ENCODE measurements around the gene JTB. TPM values are rescaled to one million over a fixed set of nuclear protein-coding genes. Genes with fewer than 3 reads are reported as not detected.
"Not testable (repeated sequence)": the region's sequence is repeated elsewhere in the genome, so short reads cannot be mapped to it uniquely, and the experiment has no call there.

JTB gene
- total RNA-seq, 1 donor from 2014 or later: 47.7 TPM

GRCh38 chr1:154000420-154000819, 22.9 kb upstream of the JTB start:
- peaks cover 6% of the 10 kb centered on the region for H3K27me3 Mint-ChIP-seq (ENCODE audit: insufficient read depth, low read depth)
- H3K4me3 ChIP-seq: no peak overlapping the region
- H3K27me3 ChIP-seq: no peaks in the 10 kb centered on the region
- H3K4me1 Mint-ChIP-seq: no peaks in the 10 kb centered on the region
- H3K9me3 ChIP-seq (ENCODE audit: low read depth): no peaks in the 10 kb centered on the region
- H3K4me3 Mint-ChIP-seq: no peak overlapping the region
- DNase-seq (ENCODE audit: low spot score): no peak
- no peak overlapping the region for H3K27ac ChIP-seq
- peaks cover 17% of the 10 kb centered on the region for H3F3A ChIP-seq (ENCODE audit: low read depth)
- no peak overlapping the region for H2AFZ ChIP-seq (replicated peaks)
- H3K79me2 ChIP-seq (ENCODE audit: low read depth): no peaks in the 10 kb centered on the region
- no peak overlapping the region for H3K4me2 ChIP-seq
- H4K20me1 ChIP-seq (ENCODE audit: low read depth): no peaks in the 10 kb centered on the region
- H3K4me1 ChIP-seq: no peaks in the 10 kb centered on the region
- no peaks in the 10 kb centered on the region for H3K36me3 ChIP-seq
- peaks cover 4% of the 10 kb centered on the region for H3K36me3 Mint-ChIP-seq
- TF ChIP-seq CTCF (IDR thresholded peaks at IDR 0.05) (no peak), EZH2phosphoT487 (IDR thresholded peaks at IDR 0.05) (no peak), EZH2 (IDR thresholded peaks at IDR 0.05) (no peak)
- H3K27ac Mint-ChIP-seq: no peak overlapping the region
- no peaks in the 10 kb centered on the region for H3K9me3 Mint-ChIP-seq
- no peak overlapping the region for H3K9ac ChIP-seq

GRCh38 chr1:153996882-153997281, 19.4 kb upstream of the JTB start:
- not testable (repeated sequence) for H3K27ac Mint-ChIP-seq; H3K9me3 Mint-ChIP-seq; DNase-seq (ENCODE audit: low spot score); H3K27me3 Mint-ChIP-seq (ENCODE audit: insufficient read depth, low read depth); H2AFZ ChIP-seq (replicated peaks); H3K4me3 ChIP-seq; H4K20me1 ChIP-seq (ENCODE audit: low read depth); H3K27ac ChIP-seq; H3K9me3 ChIP-seq (ENCODE audit: low read depth); H3K27me3 ChIP-seq; H3K9ac ChIP-seq; H3K4me2 ChIP-seq; H3K4me1 ChIP-seq; H3K4me1 Mint-ChIP-seq; H3K4me3 Mint-ChIP-seq
- Histone ChIP-seq H3K79me2 (ENCODE audit: low read depth) (peaks cover 16% of the 10 kb centered on the region), H3K36me3 (peaks cover 11% of the 10 kb centered on the region), H3F3A (ENCODE audit: low read depth) (peaks cover 52% of the 10 kb centered on the region)
- peaks cover 18% of the 10 kb centered on the region for H3K36me3 Mint-ChIP-seq

GRCh38 chr1:153995640-153996039, 18.2 kb upstream of the JTB start:
- Histone ChIP-seq H4K20me1 (ENCODE audit: low read depth) (peaks cover 18% of the 10 kb centered on the region), H3K27me3 (no peaks in the 10 kb centered on the region), H3K9ac (no peak overlapping the region), H3K4me3 (no peak overlapping the region), H3K36me3 (peaks cover 14% of the 10 kb centered on the region), H3F3A (ENCODE audit: low read depth) (peaks cover 63% of the 10 kb centered on the region), H2AFZ (replicated peaks) (no peak overlapping the region), H3K27ac (no peak overlapping the region), H3K4me1 (peaks cover 14% of the 10 kb centered on the region), H3K4me2 (no peak overlapping the region), H3K79me2 (ENCODE audit: low read depth) (peaks cover 28% of the 10 kb centered on the region), H3K9me3 (ENCODE audit: low read depth) (no peaks in the 10 kb centered on the region)
- H3K4me1 Mint-ChIP-seq: peaks cover 16% of the 10 kb centered on the region
- TF ChIP-seq CTCF (IDR thresholded peaks at IDR 0.05) (no peak), EZH2 (IDR thresholded peaks at IDR 0.05) (no peak), EZH2phosphoT487 (IDR thresholded peaks at IDR 0.05) (no peak)
- peaks cover 27% of the 10 kb centered on the region for H3K36me3 Mint-ChIP-seq
- DNase-seq (ENCODE audit: low spot score): no peak
- H3K27ac Mint-ChIP-seq: no peak overlapping the region
- no peaks in the 10 kb centered on the region for H3K9me3 Mint-ChIP-seq
- H3K4me3 Mint-ChIP-seq: no peak overlapping the region
- peaks cover 5% of the 10 kb centered on the region for H3K27me3 Mint-ChIP-seq (ENCODE audit: insufficient read depth, low read depth)

GRCh38 chr1:153995202-153995601, 17.7 kb upstream of the JTB start:
- Histone ChIP-seq H3K4me2 (no peak overlapping the region), H3K36me3 (peaks cover 14% of the 10 kb centered on the region), H3K79me2 (ENCODE audit: low read depth) (peaks cover 29% of the 10 kb centered on the region), H2AFZ (replicated peaks) (no peak overlapping the region), H4K20me1 (ENCODE audit: low read depth) (peaks cover 18% of the 10 kb centered on the region), H3K4me3 (no peak overlapping the region), H3K9ac (no peak overlapping the region), H3K27me3 (no peaks in the 10 kb centered on the region), H3F3A (ENCODE audit: low read depth) (peaks cover 63% of the 10 kb centered on the region), H3K4me1 (peaks cover 14% of the 10 kb centered on the region), H3K27ac (no peak overlapping the region), H3K9me3 (ENCODE audit: low read depth) (no peaks in the 10 kb centered on the region)
- Mint-ChIP-seq H3K9me3 (no peaks in the 10 kb centered on the region), H3K4me1 (peaks cover 20% of the 10 kb centered on the region), H3K4me3 (no peak overlapping the region), H3K27me3 (ENCODE audit: insufficient read depth, low read depth) (peaks cover 6% of the 10 kb centered on the region), H3K27ac (no peak overlapping the region), H3K36me3 (peaks cover 30% of the 10 kb centered on the region)
- TF ChIP-seq CTCF (IDR thresholded peaks at IDR 0.05) (no peak), EZH2 (IDR thresholded peaks at IDR 0.05) (no peak), EZH2phosphoT487 (IDR thresholded peaks at IDR 0.05) (no peak)
- no peak for DNase-seq (ENCODE audit: low spot score)
